GM18873 (cell line): ENCODE data around the gene TMEM204.

Experiments used
- ATAC-seq: cut with Tn5 transposase; IDR thresholded peaks from one replicate; pipeline ENCODE4 v1.9.1; 2021; ENCODE audit warnings: mild to moderate bottlenecking, moderate library complexity, moderate number of reproducible peaks; ENCODE audit not compliant: unreplicated experiment, low FRiP score

TMEM204 gene

DNA sequence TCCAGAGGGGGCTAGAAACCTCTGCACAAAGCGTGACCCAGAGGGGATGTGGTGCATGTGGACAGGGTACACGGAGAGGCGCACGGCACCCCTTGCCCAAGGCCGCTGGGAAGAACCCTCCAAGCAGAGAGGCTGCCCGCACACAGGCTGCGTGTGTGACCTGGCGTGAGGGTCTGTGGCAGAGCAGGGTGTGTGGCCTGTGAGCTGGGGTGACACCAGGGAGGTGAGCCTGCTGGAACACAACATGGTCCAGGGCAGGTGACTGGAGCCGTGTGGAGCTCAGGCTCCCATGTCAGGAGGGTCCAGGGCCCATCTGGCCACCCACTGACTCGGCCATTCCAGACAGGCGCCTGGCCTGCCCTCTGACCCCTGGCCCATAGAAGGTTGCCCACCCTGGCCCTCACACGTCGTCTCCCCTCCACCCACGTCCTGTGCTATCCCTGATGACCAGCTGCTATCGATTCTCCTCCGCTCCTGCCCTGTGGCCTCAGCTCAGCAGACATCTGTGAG, 14.8 kb upstream of the TMEM204 start:
- no peak for ATAC-seq

DNA sequence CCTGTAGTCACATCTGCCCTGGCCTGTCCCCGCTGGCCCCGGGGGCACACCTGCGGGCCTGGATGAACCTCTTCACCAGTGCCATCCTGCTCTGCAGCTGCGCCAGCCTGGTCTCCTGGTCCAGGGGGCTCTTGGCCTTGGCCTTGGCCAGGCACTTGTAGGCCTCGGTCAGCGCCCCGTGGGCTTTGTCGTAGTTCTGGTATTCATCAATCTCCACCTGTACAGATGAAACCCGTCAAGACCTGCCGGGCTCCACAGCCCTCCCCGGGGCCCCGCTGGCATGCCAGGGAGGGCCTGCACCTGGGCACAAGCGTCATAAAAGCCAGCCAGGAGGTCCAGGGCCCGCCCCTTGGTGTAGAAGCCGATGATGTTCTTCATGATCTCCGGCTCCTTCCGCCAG, 13.6 kb upstream of the TMEM204 start:
- ATAC-seq, result no peak

DNA sequence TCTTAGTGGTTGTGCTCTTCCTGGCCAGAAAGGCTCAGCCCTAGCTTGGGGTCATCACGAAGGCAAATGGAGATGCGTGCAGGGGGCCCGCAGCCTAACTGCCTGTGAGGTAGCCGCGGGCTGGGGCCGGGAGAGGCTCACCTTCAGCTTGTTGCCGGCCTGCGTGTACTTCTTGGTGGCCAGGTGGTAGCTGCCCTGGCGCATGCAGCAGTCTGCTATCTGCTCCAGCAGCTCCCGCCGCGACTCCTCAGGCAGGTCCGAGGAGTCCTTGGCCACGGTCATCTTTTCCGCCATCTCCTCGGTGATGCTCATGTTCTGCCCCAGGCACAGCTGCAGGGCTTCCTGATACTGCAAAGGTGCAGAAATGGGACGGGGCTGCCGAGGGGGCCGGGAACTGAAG, 13.0 kb upstream of the TMEM204 start:
- ATAC-seq, result no peak

DNA sequence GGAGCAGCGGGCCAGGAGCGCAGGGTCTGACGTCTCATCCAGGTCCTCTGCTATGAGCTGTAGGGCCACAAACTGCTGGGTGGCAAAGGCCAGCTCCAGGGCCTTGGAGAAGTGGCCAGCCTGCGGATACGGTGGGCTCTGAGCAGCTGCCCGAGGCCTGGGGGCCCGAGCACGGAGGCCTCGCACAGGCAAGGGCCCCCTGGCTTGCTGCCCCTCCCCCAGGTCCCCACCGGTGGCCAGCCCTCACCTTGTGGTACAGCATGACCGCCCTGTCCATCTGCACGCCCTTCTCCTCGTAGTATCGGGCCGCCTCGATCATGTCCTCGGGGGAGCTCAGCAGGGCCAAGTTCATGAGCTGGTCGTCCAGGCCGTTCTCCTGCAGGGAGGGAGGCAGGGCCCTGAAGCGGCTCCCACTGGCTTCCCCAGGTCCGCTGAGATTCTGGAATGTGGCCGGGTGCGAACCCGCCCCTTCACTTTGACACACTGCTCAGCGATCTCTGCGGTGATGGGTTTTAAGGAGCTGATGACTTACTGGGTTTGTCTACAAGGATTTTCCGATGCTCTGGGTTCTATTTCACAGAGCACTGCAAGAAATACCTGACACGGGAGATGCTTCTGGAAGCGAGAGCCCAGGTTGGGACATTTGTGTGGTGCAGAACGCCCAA, 9.8 kb upstream of the TMEM204 start:
- no peak for ATAC-seq

DNA sequence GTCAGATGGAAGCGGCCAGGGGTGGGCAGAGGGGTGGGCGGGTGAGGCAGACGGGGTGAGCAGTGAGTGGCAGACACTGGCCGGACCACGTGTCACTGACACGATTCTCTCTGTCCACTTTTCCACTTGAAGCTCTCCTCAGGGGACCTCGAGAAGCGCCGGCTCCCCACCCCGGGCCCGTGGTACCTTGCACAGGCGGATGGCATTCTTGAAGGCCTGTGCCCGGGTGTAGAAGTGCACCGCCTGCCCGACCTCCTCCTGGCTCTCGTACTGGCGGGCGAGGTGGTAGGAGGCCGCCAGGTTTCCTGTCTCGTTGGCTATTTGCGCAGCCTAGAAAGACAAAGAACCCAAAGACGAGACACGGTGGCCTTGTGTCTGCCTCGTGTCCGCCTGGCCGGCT, 9.1 kb upstream of the TMEM204 start:
- no peak for ATAC-seq

DNA sequence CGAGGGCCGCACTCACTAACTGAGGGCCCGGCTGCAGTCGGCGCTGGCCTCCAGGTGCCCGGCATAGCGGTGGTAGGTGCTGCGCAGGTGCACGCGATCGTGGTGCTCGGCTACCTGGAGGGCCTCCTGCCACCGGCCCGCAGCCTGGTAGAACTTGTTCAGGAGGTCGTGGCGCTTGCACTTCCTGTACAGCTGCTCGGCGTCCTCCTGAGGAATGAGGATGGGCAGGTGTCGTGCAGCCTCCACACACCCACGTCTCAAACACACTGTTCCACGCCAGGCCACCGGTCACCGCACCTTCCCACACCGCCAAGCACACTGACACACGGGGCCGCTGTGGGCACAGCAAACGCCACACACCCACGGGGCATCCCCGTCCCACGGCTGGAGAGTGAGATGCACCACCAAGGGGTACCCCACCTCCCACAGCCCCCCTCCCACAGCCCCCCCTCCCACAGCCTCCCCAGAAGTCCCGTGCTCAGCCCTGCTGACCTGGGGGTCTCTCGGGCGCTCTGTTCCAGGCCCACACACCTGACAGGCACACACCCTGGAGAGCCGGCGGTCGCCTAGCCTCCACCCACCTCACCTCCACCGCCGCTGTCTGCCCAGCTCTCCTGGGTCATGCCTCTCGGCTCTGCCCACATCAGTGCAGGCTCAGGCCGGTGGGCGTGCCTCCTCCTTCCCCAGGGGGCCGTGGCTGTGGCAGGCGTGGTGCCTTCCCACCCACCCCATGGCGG, 7.4 kb upstream of the TMEM204 start:
- ATAC-seq, result no peak

DNA sequence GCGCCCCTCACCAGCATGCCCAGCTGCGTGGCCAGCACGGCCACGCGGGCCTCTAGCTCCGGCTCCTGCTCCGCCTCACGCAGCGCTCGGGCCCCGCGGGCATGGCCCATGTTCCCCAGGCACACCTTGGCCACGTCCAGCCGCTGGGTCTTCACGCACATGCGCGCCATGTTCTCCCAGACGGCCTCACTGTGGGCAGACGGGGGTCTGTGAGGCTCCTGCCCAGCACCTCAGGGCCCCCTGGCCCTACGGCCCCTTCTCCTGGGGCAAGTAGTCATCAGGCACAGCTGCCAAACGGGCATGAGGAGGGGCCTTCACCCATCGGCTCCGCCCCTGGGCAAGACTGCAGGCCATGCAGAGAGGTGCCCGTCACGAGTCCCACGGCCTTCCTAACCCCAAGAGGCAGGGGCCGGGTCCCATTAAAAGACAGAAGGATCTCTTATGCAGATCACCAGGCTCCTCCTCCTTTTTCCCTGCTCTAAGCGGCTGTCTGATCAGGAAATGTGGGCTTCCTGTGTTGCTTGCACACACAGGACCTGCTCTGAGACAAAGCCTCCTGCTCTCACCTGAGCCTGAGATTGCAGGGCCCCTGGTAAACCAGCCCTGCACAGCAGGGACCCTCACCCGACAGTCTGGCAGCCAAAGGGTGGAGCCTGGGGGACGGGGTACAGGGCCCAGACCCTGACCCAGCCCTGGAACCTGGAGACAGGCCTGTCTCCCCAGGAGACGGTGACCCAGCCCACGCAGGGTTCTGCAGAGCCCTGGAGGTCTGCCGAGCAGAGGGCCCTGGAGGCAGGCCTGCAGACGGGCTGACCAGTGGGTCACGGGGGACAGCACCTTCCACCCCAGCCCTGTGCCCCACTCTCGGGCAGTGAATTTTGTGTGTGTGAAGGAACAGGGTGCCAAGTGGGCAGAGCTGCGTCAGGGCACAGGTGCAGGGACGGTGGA, 6.6 kb upstream of the TMEM204 start:
- ATAC-seq, result no peak

DNA sequence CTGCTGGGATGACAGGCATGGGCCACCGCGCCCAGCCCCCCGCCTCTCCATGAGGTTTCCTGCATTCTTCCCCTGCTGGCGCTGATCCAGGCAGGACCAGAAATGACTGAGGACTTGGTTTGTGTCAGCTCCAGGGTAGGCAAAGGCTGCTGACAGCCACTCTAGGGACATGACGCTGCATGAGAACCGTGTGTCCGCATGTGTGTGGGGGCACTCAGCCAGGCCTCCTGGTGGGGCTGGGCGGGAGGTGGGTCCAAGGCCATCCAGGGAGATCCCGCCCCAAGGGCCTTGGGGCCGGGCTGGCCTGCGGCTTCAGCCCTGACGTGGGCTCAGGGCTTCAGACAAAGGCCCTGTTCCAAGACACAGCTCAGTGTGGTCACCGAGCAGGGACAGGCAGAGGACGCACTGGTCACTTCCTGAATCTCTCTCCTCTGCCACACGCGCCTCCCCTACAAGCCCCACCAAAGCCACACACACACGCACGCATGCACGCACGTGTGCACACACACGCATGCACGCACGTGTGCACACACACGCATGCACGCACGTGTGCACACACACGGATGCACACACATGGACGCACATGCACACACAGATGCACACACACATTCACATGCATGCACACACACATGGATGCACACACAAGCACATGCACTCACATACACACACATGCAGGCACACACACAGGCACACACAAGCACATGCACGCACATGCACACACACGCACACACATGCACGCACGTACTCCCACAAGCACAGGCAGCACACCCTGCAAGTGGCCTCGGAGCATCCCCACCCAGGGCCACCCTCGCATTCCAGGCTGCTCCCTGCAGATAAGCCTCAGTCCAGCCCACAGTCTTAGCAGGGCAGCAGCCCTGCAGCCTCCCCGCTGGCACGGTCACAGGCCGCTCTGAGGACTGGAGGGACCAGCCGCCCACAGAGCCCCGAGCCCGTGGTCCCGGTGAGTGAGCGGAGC, 5.3 kb upstream of the TMEM204 start:
- ATAC-seq, result no peak

DNA sequence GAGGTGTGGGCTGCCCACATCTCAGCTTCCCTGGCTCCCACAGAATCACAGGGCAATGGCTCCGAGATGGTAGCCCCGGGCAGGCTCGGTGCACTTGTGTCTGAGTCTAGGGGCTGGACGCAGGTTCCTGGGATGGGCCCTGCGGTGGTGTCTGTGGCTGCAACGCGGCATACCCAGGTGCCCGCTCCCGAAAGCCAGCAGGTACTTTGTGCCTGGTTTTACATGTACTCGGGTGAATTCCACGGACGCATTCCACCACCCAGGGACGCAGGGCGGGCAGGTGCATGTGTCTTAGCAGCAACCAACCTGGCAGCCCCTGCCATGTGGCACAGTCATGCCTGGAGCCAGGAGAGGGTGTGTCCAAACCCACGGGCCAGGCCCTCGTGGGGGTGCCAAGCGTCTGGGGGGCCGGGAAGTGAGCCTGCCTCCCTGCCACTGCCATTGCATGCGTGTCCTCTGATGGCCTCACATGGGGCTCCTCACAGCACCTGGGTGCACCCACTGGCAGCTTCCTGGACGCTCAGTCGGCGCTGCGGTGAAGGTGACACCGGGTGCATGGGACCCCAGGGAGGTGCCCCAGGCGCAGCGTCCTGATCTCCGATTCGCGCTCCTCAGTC, 4.4 kb upstream of the TMEM204 start:
- no peak for ATAC-seq

DNA sequence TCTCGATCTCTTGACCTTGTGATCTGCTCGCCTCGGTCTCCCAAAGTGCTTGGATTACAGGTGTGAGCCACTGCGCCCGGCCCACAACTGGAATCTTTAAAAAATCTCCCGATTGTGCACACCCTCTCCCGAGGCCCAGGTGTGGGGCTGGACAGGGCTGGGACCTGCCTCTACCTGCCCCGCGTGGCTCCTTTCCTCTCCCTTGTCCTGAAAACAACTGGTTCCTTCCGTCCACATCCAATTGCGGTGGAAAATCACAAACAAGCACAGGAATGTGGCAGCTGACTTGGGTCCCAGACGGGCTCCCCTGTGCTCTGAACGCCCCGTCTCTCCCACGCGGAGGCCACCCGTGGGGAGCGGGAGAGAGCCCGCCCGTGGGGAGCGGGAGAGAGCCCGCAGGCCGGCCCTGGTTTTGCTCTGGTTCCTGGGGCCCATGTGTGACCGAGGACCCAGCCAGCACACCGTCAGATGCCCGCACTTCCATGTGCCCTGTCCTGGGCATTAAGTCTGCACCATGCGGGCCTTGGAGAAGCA, 3.0 kb upstream of the TMEM204 start:
- ATAC-seq, result no peak

DNA sequence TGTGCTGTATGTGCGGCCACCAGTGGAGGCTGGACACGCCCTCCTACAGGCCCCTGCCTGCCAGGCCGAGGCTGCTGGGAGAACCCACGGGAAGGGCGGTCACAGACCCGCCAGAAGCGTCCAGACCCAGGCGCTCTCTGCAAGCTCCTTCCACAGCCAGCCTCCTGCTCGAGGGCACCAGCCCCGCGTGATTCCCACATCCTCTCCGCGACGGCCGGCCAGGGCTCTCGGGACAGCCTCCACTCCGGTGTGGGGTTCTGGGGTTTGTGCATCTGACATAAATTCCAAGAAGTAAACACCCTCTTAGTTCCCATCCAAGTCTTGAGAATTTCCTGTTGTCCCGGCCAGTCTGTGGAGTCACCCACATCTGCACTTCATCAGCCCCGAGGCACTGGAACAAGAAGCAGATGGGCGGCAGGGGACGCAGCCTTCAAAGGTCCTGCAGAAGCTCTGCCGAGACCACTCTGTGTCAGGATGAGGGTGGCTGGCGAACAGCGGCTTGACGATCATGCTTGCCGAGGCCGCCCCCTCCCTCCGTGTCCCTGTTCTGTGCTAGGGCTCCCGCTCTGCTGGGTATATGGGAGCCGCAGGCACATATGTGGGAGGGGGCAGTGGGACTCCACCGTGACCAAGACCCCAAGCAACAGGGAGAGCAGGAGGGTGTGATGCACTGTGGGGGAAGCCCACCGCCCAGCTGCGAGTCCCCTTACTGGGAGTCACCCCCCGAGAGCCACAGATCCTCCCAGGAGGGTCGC, 2.4 kb upstream of the TMEM204 start:
- ATAC-seq, result no peak

DNA sequence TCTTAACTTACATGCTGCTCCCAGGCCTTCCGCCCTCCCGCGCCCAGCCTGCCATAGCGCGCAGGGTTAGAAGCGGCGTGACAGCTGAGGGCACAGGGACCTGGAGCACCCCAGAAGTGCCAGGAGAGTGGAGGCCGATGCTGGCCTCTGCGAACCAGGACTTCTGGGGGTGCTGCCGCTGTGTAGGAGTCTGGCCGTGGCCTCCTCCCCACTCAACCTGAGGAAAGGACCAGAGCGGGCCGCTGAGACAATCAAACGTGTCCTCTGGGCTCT, 1.9 kb upstream of the TMEM204 start:
- ATAC-seq, result no peak

DNA sequence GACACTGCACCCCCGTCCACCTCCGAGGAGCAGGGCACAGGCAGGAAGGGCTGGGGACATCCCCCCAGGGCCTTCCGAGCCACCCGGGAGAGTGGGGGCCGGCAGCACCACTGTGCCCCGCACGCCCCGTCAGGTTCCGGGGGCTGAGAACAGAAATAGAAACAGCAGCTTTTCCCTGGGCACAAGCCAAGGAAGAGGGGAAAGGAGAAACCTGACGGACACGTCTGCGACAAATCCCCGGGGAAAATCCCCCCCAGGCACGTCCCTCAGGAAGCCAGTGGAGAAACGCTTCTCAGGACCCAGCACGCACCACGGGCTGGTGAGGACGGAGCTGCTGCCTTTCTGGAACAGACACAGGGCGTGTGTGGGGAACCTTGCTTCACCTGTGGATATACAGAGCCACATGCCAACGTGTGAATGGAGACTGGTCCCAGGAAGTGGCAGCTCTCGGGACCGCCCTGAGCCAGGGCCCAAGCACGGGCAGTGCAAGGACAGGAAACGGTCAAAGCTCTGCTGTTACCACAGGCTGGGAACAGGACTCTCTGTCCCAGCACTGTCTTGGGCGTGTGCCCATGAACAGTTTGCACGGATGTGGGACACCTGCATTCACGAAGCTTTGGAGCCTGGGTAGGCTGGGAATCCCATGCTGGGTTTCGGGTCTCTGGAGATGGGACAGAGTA, 1.2 kb upstream of the TMEM204 start:
- ATAC-seq, result no peak

DNA sequence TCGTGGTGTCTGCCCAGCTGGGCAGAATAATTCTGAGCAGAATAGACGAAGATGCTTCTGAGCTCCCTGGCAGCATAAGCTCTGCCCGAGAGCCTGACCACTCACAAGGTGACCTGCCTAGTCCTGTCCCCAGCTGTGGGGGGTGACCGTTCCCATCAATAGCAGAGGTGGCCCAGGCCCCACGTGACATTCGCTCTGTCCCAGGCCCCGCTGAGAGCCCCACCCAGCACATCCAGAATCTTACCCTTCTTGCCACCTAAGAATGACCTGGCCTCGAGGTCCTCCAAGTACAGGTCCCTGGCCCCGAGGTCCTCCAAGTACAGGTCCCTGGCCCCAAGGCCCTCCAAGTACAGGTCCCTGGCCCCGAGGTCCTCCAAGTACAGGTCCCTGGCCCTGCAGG, 695 bp upstream of the TMEM204 start:
- ATAC-seq, result no peak

DNA sequence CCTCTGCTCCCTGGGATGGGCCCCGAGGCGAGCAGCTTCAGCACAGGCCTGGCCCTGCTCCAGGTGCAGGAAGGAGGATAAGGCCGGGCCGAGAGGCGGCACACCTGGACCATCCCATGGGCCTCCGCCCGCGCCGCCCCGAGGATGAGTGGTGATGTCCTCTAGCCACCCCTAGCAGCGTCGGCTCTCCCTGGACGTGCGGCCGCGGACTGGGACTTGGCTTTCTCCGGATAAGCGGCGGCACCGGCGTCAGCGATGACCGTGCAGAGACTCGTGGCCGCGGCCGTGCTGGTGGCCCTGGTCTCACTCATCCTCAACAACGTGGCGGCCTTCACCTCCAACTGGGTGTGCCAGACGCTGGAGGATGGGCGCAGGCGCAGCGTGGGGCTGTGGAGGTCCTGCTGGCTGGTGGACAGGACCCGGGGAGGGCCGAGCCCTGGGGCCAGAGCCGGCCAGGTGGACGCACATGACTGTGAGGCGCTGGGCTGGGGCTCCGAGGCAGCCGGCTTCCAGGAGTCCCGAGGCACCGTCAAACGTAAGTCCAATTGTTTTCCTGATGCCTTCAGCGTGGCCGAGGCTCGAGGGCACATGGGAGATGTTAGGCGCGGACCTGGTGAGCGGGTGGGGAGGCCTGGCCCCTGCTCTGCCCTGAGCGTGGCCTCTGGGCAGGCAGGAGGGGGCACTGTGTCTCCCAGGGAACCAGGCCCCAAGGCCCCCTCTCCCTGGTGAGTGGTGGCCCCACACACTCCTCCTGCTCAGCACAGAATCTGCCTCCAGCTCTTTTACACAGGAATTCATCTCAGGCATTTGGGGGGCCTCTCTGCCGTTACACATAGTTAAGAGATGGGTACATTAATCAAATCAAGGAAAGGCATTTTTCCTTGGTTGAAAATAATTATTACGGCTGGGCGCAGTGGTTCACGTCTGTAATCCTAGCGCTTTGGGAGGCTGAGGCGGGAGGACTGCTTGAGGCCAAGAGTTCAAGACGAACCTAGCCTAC, 855 bp downstream of the TMEM204 start:
- ATAC-seq, result no peak

DNA sequence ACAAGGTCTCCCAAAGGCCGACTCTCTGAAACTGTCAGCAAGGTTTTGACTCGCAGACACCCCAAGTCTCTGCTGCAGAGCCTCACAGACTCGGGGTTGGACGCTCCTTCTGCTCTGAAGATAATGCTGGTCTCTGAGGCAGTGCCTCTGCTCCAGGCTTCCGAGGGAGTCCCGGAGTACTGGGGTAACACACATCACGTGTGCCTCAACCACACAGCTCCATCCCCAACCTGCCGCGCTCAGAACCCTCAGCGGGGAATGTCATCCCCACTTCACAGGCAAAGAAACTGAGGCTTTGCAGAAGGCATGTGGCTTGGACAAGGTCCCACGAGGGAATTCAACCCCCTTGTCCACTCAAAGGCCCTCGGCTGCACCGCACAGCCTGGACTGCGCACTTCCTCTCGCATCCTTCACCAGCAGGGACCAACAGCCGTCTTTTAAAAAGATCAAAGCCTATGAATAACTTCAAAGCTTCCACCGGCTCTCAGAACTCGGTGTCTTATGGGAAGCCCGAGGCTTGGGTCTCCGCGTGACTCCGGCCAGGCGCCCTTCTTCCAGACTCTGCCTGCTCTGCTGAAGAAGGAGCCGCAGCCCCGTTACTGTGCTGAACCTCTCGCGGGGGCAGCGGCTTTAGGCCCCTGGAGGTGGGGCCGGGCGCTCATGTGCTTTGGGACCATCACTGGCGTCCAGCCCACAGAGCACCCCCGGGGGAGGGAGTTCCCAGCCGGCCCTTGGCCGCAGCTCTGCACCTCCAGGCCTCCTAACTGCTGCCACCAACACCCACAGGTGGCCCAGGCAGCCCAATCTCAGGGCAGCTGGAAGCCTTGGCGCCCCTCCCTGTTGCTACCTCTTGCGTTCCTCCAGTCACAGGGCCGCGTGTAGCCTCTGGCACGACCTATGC, 2.2 kb downstream of the TMEM204 start:
- no peak for ATAC-seq
